Stimulated activated CD4-positive, alpha-beta T cell treated with anti-CD3 and anti-CD28 coated beads, TNF-alpha, amount 100 ng/mL, for 4 hours (primary cell): ENCODE results near the gene ADO.
A peak's percentile ranks its signal among the peaks of the same experiment; 100 is the strongest.
"Not testable (repeated sequence)": the region's sequence is repeated elsewhere in the genome, so short reads cannot be mapped to it uniquely, and the experiment has no call there.

Experiments
- DNase-seq, 3 experiments: peaks; one replicate each; pipeline ENCODE4 v3.0.0-alpha.2; 2020; ENCODE audit warnings: low read depth in 3 of 3

ADO gene

DNA sequence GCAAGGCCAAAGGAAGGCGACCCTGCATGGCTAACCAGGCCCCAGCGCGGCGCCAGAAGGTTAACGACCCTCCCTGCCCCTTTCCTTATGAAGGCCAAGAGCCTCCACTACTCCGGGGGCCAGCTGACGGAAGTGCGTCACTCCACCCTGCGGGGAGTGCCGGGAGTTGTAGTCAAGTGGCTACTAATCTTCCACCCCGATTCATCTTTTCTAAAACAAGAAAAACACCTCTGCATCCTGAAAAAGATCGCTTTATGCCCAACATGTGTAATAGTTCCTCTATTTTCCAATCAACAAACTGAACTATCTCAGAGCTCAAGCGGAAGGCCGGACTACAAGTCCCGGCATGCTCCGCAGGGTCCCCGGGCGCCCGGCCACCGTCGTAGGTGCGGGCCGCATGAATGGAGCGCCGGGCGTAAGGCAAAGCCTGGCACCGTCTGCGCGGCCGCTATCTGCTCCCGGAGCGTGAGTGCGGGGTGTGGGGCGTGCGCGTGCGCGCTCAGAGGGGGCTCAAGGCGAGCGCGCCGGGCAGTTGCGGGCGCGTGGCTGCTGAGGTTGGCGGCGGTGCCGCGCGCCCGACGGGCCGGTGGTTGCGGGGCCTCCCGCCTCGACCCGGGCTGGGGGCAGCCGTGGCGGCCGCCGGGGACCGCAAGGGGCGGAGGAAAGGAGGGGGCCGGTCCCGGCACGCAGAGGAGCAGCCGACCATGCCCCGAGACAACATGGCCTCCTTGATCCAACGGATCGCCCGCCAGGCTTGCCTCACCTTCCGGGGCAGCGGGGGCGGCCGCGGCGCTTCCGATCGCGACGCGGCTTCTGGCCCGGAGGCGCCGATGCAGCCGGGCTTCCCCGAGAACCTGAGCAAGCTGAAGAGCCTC lies at the start of gene ADO:
Gene ADO (plus strand): TSS at position 365 of the 875 bp plus-strand sequence. CDS start 340 bp downstream, at position 705.
- DNase-seq, result peak; percentile 53 to 64 (median 56)

GRCh38 chr10:62754963-62755362 lies 49.6 kb upstream of the ADO start:
- no peak for DNase-seq

DNA sequence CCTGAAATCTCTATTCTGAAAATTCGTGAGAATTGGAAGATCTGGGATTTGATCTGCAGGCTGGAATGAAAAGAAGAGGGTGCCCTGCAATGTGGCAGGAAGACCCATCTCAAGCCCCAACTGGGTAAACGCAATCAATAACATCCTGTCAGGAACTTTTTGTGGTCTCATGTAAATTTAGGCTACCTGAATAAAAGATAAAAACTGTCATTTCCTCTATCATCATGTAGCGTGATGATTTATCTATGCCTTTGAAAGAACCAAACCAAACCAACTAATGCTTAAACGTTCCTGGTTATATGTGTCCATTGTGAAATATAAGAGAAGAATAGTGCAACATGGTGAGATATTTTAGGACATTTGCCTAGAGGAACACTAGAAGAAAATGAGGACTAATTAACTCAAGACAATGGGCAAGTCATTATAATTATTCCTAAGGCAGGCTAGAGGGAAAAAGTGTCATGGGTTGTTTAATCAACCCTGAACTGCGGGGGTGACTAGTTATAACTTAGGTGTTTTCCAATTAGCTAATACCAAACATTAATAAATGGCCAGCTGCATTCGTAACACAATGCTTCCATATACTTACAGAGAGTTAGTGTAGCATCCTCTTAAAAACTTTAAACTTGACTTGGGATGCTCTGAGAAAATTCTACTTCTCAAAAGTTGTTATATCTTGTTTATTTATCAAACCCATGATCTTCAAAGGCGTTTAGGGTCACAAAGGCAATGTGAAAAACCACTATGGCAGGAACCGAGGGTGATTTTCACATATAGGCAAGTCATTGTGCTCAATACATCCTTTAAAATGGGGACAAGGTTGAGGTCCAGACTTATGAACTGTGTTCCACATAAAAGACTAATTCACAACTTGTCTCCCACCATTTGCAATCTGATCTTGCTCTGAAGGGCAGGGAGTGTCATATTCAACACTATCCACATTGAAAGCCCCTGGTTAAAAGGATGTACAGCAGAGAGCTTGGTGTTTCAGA lies 48.6 kb upstream of the ADO start:
- DNase-seq, result no peak

DNA sequence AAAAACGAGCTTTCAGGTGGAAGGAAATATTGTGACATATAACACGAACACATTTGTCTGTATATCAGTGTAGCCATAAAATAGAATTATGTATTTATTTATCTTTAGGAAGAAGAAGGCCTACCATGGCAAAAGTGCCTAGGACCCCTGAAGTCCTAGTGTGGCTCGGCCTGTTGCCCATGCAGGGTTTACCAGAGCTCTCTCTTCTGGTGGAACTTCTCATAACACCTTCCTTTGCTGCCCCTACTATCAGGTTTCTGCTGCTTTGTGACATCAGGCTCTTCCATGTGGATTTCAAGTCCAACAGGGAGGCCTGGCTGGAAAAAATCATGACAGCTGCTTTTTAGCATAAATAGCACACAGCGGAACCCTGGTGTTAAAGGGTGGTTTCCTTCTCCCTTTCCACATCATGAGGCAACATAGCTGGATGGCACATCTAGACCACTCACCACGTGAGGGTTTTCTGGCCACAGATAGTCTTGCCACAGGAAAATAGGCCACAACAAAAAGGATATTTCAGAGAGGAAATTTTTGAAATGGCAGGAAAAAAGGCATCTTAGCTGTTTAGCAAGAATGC lies 44.8 kb upstream of the ADO start:
- no peak for DNase-seq

DNA sequence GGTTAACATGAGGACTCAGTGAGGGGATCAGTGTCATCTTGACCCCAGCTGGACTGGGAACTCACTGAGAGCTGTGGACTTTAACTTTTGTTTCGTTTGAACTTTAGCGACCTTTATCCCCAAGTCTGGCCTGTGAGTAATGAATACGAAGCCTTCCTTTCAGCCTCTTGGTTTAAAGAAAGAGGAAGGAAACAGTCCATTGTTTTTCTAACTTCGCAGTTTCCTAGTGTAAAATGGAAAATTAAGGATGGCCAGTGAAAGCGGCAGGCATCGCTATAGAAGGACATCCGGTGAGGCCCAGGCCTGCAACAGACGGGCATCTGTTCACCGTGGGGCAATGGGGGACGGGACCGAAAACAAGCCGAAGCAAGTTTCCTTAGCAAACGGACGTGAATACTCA lies 44.1 kb upstream of the ADO start:
- DNase-seq, result no peak

DNA sequence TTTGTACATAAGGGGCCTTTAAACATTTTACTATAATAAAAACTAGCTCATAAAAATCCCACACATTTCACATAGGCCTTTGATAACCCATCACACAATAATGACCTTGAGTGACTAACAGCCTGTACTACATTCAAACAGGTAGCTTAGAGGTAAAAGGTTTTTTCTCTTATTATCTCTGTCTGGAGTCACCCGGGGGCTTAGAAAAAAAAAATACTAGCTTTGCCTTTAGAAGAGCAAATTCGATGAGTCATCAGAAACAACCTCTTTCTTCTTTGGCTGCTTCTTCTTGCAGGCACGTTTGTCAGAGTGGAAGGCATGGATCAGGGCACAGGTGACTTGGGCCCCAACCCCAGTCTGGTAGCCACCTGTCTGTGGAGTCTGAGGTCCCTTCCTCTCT lies 43.4 kb upstream of the ADO start:
- DNase-seq, result peak in 1 of 3 experiments; percentile 5

- DNase-seq, result no peak
These were observed 41.4 kb upstream of the ADO start for GRCh38 chr10:62763155-62763554.

- DNase-seq, result no peak
These were observed 40.5 kb upstream of the ADO start for GRCh38 chr10:62764011-62764410.

- no peak for DNase-seq
These were observed 38.8 kb upstream of the ADO start for GRCh38 chr10:62765726-62766125.

GRCh38 chr10:62766386-62766785 lies 38.1 kb upstream of the ADO start:
- DNase-seq, result no peak

- DNase-seq, result no peak
These were observed 34.8 kb upstream of the ADO start for GRCh38 chr10:62769574-62770242.

GRCh38 chr10:62772186-62772974 lies 32.1 kb upstream of the ADO start:
- DNase-seq, result no peak

- no peak for DNase-seq
These were observed 26.4 kb upstream of the ADO start for GRCh38 chr10:62778125-62778524.

DNA sequence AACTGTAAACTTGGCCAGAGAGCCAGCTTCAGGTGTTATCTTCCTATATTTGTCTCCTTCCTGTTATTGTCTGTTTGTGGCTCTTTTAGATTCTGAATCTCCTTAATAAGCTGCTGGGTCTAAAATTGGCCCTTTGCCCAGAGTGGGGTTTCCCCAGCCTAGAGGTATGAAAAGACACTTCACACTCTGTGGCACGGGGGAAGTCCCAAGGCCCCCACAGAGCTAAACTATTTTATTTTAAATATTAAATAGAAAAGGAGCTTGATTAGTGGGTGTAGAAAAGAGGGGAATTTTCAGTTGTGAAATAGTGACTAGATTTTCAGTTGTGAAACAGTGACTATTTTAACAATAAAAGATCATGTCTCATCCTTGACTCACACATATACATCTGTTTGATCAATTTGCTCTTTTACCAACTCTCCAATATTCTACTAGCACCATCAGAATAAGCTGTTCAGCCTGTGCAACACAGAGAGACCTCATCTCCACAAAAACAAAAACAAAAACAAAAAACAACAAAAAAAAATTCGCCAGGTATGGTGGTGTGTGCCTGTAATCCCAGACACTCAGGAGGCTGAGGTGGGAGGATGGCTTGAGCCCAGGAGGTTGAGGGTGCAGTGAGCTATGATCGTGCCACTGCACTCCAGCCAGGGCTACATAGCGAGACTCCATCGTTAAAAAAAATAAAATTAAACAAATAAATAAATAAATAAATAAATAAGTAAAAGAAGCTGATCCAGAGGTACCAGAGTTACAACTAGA lies 24.9 kb upstream of the ADO start:
- DNase-seq, result peak; percentile 51 to 88 (median 78)

- DNase-seq, result not testable (repeated sequence)
These were observed 20.0 kb upstream of the ADO start for GRCh38 chr10:62784537-62784936.

GRCh38 chr10:62788285-62788684 lies 16.2 kb upstream of the ADO start:
- DNase-seq, result not testable (repeated sequence)

- DNase-seq, result no peak
These were observed 15.6 kb upstream of the ADO start for GRCh38 chr10:62788861-62789467.

DNA sequence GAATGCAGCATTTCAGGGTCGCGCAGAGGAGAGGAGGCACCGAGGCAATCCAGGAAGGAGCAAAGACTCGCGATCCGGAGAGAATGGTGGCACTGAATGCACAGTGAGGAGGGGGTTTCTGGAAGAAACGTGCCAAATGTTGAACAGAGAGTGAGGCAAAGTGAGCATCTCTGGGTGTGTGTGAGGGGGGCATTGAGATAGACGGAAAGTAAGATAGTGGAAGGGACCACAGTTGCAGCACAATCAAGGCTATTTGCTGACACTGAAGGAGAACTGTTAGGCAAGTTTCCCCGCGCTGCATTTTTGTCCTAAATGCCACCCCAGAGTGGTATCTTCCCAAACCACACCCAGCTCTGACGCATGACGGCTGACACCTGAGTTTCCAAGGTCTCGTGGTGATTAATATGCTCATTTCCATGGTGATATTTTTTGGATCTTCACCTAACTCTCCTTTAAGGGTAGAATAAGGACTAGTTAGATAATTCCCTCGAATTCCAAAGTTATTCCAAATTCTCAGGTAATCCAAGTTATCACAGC lies 14.4 kb upstream of the ADO start:
- DNase-seq, result no peak

DNA sequence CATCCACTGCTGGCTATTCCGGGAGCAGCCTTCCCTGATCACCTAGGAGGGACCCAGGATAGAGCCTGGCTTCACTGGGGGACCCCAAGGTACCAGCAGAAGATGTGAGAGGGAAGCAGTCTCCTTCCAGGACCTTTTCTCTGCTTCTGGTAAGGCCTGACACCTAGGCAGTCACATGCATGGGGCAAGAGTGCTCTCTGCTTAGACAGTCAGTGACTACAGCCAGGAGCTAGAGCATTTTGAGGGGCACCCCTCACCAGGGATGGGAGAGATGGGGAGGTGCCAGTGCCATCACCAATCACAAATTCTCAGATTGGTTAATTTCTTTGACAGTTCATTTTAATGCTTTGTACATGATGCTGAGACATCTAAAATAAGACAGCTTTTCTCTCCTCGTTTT lies 13.9 kb upstream of the ADO start:
- DNase-seq, result no peak
